ENCODE data around the gene METAP2.

Gene METAP2

GRCh38 chr12:95516757-95517156, 42.8 kb downstream of the METAP2 start:
- DNase-seq: no peak

- DNase-seq: no peak
Observed at GRCh38 chr12:95517246-95517645, 43.3 kb downstream of the METAP2 start.

DNA sequence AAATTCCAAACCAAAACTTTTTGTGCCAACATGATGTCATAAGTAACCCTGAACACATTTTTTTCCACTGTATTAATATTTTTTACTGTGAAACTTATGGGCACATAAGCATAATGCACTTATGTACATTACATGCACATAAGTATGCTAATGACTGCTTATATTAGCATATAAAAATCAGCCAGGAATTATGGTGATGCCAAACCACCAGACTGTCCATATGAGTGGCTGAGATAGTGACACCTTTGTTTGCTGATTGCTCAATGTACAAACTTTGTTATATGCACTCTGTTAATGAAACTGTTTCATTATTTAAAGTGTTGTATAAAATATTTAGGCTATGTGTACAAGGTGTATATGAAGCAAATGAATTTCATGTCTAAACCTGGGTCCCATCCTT, 45.0 kb downstream of the METAP2 start:
- DNase-seq: no peak

GRCh38 chr12:95520816-95521215, 46.9 kb downstream of the METAP2 start:
- DNase-seq: no peak

- DNase-seq: no peak
Observed at GRCh38 chr12:95522692-95523091, 48.7 kb downstream of the METAP2 start.

DNA sequence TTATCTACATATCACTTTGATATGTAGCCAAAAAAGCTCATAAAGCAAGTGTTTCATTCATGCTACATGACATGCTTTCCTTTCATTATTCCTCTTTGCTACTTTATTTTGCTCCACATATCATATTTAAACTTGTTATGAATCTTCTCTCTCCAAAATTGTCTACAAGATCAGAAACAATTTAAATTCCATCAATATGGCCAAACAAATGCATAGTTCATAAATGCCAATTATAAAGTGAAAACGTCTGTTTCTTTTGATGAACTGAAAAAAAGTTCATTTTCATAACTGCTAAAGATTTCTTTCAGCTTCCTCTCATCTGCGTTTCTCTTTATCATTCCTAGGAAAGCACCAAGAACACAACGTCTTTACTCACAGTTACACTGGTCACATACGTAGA, 54.5 kb downstream of the METAP2 start:
- DNase-seq: no peak

DNA sequence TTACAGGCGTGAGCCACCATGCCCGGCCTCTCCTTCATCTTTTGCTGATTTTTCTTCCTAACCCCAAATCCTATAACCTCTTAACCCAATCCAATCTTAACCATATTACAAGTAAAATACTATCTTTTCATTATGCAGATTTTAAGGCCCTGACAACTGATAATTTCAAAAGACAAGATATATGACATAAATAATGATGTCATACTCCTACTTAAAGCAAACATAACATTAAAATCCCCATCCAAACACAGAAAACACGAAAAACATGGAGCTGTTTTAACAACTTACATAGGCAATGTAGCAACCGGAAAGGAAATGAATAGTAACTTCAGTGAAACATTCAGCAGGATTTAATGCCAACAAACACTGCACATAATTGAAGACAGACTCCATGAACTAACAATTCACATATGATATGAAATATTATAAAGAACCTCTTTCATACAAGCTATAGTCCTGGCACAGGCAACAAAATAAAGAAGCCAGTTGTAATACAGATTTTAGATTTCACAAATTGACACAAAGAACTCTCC, 55.8 kb downstream of the METAP2 start:
- no peak for DNase-seq

- no peak for DNase-seq
Observed at GRCh38 chr12:95532851-95533250, 58.9 kb downstream of the METAP2 start.

DNA sequence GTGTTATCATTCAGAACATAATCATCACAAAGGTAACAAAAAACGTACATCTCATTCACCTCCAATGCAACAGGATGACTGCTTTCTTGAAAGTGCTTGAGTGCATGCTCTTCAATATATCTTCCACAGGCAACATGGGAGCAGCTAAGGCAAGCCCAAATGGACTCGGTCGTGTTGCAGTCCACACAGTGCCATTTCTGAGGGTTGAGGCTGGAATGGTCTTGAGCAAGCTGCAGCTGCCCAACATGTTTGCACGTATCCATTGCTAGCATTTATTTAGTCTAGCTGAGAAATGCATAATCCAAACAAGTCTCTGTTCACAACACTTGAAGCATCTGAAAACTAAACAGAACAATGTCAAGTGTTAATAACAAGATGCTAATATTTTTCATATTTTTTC, 60.0 kb downstream of the METAP2 start:
- no peak for DNase-seq

- no peak for DNase-seq
Observed at GRCh38 chr12:95538006-95538405, 64.1 kb downstream of the METAP2 start.

DNA sequence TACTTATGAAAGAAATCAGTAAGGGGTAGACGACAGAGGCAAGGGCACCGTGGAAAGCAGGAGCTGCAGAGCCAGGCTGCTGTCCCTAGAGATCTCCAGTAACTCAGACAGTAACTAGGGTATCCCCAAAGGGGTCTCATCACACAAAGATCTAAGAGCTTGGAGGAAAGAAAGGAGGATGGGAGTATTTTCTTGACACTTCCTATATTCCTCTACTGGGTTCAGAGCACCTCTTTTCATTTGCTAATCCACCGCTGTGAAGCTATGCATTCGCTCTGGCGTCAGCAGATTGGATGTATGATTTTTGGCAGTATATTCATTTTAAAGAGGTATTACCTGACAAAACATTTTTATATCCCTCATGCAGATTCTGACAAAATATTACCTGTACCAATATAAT, 64.7 kb downstream of the METAP2 start:
- no peak for DNase-seq

DNA sequence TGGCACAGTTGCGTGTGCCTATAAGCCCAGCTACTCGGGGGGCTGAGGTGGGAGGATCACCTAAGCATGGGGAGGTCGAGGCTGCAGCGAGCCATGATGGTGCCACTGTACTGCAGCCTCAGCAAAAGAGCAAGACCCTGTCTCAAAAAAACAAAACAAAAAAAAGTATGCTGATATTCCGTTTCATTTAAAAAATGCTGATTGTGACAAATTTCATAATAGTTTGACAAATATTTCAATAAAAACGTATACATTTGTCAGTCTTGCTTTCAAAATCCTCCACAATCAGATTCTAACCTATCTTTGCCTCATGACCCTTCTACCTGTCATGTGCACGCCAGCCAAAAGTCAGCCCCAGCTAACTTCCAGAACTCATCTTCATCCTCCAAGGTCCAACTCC, 67.5 kb downstream of the METAP2 start:
- no peak for DNase-seq

DNA sequence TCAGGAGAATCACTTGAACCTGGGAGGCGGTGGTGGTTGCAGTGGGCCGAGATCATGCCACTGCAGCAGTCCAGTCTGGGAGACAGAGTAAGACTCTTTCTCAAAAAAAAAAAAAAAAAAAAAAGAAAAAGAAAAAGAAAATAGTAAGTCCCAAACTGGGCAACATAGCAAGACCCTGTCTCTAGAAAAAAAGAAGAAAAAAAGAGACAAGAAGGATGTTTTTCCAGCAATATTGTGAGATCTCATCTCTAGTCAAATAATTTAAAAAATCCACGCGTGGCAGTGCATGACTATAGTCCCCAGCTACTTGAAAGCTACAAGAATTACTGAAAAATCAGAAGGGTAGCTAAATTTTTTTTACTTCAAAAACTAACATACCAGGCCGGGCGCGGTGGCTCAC, 69.4 kb downstream of the METAP2 start:
- no peak for DNase-seq

GRCh38 chr12:95544756-95545155, 70.8 kb downstream of the METAP2 start:
- no peak for DNase-seq

GRCh38 chr12:95545303-95545702, 71.4 kb downstream of the METAP2 start:
- no peak for DNase-seq

DNA sequence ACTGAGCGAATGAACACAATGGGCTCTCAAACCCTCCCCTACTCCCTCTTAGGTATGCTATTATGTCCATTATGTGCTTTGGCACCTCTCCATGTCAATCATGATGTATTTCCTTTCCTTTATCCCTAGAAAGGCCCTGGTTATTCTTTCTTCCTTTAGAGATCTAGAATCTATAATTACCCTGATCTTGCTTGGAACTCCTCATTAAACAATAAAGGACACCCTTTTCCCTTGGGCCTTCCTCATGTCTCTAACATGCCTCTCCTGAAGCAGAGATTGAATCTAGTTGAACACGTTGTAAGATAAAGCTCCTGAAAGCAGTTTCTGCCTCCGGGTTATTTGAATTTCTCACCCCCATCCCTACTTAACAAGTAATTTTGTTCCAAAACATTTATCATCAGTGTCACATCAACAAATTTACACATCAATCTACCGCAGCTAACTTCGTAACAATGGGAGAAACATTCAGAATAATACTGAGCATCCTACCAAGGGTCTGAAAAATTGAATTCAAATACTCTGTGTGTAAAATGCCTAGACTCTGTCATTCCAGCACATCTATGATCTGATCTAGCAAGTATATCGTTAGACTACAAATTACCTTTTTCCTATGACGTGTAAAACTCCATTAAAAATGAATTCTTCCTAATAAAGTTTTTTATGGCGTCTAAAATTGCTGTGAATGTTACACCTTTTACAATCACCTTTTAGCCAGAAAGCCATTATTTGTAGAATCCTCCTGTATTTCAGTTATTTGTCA, 72.0 kb downstream of the METAP2 start:
- DNase-seq: peak; percentile 3 to 6

GRCh38 chr12:95546491-95546813, 72.5 kb downstream of the METAP2 start:
- no peak for DNase-seq

GRCh38 chr12:95547522-95548055, 73.6 kb downstream of the METAP2 start:
- no peak for DNase-seq

- no peak for DNase-seq
Observed at GRCh38 chr12:95548056-95548538, 74.1 kb downstream of the METAP2 start.

DNA sequence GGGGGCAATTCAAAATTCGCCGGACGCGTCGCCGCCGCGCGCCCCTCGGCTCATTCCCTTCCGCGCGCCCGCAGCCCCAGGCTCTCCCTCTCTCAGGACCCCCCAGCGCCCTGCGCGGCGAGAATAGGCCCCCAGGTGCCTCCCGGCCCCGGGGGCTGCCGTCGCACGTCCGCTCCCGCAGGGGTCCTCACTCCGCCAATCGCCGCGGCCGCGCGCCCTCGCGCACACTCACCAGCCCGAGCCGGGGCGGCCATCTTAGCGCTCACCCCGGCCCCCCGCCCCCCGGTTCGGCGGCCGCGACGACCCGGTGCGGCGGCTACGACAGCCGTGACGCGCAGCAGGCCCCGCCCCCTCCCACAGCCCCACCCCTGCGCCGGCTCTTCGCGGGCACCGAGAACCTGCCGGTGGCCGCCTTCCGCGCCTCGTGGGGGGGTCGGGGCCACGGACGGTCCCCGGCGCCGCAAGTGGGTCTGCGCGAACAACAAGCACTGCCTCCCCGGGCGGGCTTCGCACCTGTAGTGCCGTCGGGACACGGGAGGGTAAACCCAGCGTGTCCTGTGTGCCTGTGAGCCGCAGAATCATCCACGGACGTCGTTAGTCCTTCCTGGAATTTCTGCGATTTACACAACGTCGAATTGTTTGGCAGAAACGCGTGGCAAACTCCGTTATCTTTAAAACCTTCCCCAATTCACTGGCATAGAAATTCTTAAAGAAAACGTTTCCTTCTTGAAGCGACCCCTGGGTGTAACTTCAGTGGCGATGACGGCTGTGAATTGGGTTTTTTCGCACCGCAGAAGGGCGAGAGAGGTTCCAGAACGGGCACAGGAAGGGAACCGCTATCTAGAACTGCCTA, 74.8 kb downstream of the METAP2 start:
- no peak for DNase-seq

DNA sequence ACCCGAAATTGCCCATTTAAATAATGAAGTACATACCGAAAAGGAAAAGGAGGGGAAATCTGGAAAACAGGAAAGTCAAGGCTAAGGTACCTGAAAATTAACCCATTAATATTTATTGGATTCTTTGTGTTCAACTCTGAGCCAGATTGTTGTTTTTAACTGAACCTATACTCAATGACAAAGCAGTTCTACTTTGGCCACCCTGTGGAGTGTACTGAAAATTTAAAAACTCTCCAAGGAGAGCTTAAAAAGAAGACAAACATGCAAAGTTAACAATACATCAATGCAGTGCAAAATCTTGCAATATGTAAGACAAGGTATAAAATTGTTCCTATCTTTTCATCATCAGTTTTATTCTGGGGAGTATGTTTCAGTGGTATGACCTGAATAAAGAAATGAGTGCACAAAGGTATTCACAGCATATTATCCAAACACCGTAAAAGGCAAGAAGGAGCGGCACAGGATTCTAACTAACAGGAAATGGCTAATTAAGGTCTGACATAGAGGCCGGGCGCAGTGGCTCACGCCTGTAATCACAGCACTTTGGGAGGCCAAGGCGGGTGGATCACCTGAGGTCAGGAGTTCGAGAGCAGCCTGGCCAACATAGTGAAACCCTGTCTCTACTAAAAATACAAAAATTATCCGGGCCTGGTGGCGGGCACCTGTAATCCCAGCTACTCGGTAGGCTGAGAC, 75.6 kb downstream of the METAP2 start:
- no peak for DNase-seq

DNA sequence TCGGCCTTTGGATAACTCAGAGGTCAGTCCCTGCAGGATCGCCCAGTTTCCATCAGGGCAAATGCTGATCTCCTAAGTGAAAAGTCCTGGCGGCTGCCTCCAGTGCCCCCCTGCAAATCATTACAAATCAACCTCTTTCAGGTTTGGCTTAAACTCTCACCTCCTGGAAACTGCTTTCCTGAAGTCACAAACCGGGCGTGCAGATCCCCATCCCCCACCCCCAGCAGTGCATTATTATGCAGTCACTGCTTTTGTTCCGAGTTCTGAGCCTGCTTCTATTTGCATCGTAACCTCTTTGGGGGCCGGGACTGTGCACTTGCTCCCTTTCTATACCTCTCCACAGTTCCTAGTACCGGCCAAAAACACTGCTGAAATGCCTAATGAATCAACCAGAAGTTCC, 77.4 kb downstream of the METAP2 start, which contains the start of gene USP44:
Gene USP44, minus strand, starts transcription at position 172 of the 400 bp plus-strand sequence. CDS start 17,220 bp downstream, outside the sequence.
- DNase-seq: no peak

DNA sequence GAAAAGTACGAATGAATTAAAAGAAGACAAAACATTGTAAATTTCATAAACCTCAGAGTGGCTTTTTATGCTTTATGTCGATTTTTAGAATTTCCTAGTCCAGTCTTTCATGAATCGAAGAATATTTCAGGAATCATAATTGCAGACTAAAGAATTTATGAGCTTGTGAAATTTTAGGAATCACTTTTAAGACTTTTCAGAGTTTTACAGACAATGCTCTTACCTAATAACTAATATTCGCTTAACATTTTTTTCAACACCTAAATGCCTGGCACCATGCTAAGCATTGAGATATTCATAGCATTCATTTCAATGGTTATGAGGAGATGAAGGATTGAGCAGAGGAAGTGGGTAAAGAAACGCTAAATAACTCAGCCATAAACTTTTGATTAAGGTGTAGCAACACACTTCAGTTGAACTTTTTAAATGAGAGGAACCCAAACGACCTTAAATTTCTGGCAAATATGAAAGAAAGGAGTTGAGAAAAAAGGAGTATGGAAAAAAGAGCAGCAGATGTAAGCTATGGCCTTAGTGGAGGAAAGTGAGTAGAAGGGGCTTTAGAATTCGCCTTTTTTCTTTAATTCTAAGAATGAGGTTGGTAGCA, 78.1 kb downstream of the METAP2 start:
- DNase-seq: no peak
